ENCODE data around the gene ATP12A.

The ATP12A gene

DNA sequence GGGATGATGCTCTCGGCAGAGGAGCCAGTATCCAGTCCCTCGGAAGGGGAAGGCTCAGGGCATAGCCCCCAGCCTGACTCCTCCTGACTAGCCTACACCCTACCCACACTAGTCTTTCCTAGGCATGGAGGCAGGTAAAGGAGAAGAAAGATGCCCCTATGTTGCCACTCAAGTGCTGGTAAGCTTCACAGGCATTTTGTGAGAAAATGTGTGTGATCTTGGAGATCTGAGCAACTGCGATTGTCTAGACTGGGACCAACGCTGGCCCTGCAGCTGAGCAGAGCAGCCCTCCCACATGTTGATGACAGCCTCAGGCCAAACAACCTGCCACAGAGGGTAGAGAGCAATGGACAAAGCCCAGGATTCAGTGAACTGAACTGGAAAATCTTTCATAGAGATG lies 11.7 kb upstream of the ATP12A start:
- no peak for DNase-seq (ENCODE audit: low spot score)
- no peak overlapping the region for H3K4me2 ChIP-seq (ENCODE audit: insufficient read depth, low read length, poor library complexity, severe bottlenecking)
- H3K27me3 ChIP-seq (ENCODE audit: control insufficient read depth in 3 of 3, insufficient read depth in 3 of 3, low read depth in 1 of 3, low read length in 3 of 3) = peaks cover 0 to 8% (median 0%) of the 10 kb centered on the region in 3 experiments
- no peak overlapping the region for H4K8ac ChIP-seq (ENCODE audit: low read depth, low read length)
- no peak overlapping the region for H2BK15ac ChIP-seq (ENCODE audit: low read length)
- peak overlapping the region; percentile 51 for H2AK5ac ChIP-seq (ENCODE audit: low read depth, low read length)
- no peak overlapping the region for H3K18ac ChIP-seq (ENCODE audit: low read length)
- no peak overlapping the region for H2BK12ac ChIP-seq (ENCODE audit: low read length)
- H3K9me3 ChIP-seq (replicated peaks in 1 of 2; ENCODE audit: control insufficient read depth in 2 of 2, insufficient read depth in 1 of 2, low read depth in 1 of 2, low read length in 2 of 2) = peaks cover 0 to 2% of the 10 kb centered on the region in 2 donors
- H3K4me1 ChIP-seq (ENCODE audit: control insufficient read depth in 2 of 2, insufficient read depth in 1 of 2, low read depth in 1 of 2, low read length in 2 of 2) = peaks cover 0 to 4% of the 10 kb centered on the region in 2 donors
- H2AFZ ChIP-seq (ENCODE audit: low read length) = no peak overlapping the region
- no peak overlapping the region for H3K4ac ChIP-seq (ENCODE audit: low read length)
- H3K27ac ChIP-seq (replicated peaks; ENCODE audit: low read length) = no peak overlapping the region
- WGBS, 2 donors (ENCODE audit: extremely low coverage in 2 of 2, insufficient read length in 2 of 2, insufficient replicate concordance in 1 of 2) = no CpG with 5 or more reads among the region's 4 CpGs
- H3K4me3 ChIP-seq (ENCODE audit: low read length in 2 of 2) = no peak overlapping the region
- H3K79me1 ChIP-seq (ENCODE audit: low read depth, low read length) = no peaks in the 10 kb centered on the region
- no peak overlapping the region for H2BK5ac ChIP-seq (ENCODE audit: low read length)
- no peak overlapping the region for H3K23ac ChIP-seq (ENCODE audit: low read depth, low read length, poor library complexity)
- H3K9ac ChIP-seq (ENCODE audit: low read depth, low read length, poor library complexity) = no peak overlapping the region
- H4K91ac ChIP-seq (ENCODE audit: low read depth, low read length, poor library complexity) = no peak overlapping the region
- H3K14ac ChIP-seq (ENCODE audit: low read length) = no peak overlapping the region
- H2BK120ac ChIP-seq (ENCODE audit: low read depth, low read length) = no peak overlapping the region
- H3K36me3 ChIP-seq (replicated peaks in 1 of 2; ENCODE audit: control insufficient read depth in 2 of 2, insufficient read depth in 2 of 2, low read length in 2 of 2) = no peaks in the 10 kb centered on the region

DNA sequence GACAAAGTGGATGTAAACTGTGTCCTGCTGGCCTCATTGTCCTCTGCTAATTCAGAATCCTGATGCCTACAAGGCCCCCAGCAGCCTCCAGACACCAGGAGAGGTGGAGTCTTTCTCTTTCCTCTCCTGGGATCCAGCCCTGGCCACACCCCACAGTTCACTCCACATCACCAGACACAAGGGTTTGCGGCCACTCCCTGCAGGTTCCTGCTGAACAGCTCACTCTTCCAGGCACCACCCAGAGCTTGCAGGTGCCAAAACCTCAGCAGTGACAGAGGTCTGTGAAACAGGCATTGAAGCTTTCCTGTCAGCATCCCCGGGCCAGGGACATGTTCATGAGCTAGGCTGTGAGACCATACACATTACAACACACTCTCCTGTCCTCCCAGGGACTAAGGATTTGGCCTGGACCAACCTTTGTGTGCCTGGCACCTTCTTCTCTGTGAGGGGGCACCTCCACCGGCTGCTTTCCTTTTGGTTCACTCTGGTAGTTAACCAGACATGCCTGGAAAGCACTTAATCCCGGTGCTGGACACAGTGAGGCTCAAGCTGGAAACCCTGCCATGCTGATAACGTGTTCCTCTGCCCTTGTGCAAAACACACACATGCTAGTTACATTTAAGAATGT lies 11.1 kb upstream of the ATP12A start:
- H3K23ac ChIP-seq (ENCODE audit: low read depth, low read length, poor library complexity) = no peak overlapping the region

GRCh38 chr13:24670174-24670573 lies 10.0 kb upstream of the ATP12A start:
- Histone ChIP-seq H2BK5ac (ENCODE audit: low read length) (no peak overlapping the region), H3K4ac (ENCODE audit: low read length) (no peak overlapping the region), H2BK120ac (ENCODE audit: low read depth, low read length) (no peak overlapping the region), H2AFZ (ENCODE audit: low read length) (no peak overlapping the region), H4K8ac (ENCODE audit: low read depth, low read length) (no peak overlapping the region), H3K14ac (ENCODE audit: low read length) (no peak overlapping the region), H3K9me3 (replicated peaks in 1 of 2; ENCODE audit: control insufficient read depth in 2 of 2, insufficient read depth in 1 of 2, low read depth in 1 of 2, low read length in 2 of 2) (no peaks in the 10 kb centered on the region), H3K9ac (ENCODE audit: low read depth, low read length, poor library complexity) (no peak overlapping the region), H2BK12ac (ENCODE audit: low read length) (no peak overlapping the region), H3K4me3 (ENCODE audit: low read length in 2 of 2) (no peak overlapping the region), H3K79me1 (ENCODE audit: low read depth, low read length) (no peaks in the 10 kb centered on the region), H3K27me3 (ENCODE audit: control insufficient read depth in 3 of 3, insufficient read depth in 3 of 3, low read depth in 1 of 3, low read length in 3 of 3) (peaks cover 0 to 11% (median 0%) of the 10 kb centered on the region in 3 experiments), H2AK5ac (ENCODE audit: low read depth, low read length) (no peak overlapping the region), H3K18ac (ENCODE audit: low read length) (no peak overlapping the region), H3K36me3 (replicated peaks in 1 of 2; ENCODE audit: control insufficient read depth in 2 of 2, insufficient read depth in 2 of 2, low read length in 2 of 2) (no peaks in the 10 kb centered on the region), H3K4me2 (ENCODE audit: insufficient read depth, low read length, poor library complexity, severe bottlenecking) (no peak overlapping the region), H3K4me1 (ENCODE audit: control insufficient read depth in 2 of 2, insufficient read depth in 1 of 2, low read depth in 1 of 2, low read length in 2 of 2) (peaks cover 0 to 4% of the 10 kb centered on the region in 2 donors), H2BK15ac (ENCODE audit: low read length) (no peak overlapping the region), H4K91ac (ENCODE audit: low read depth, low read length, poor library complexity) (no peak overlapping the region), H3K23ac (ENCODE audit: low read depth, low read length, poor library complexity) (no peak overlapping the region), H3K27ac (replicated peaks; ENCODE audit: low read length) (no peak overlapping the region)
- no peak for DNase-seq (ENCODE audit: low spot score)
- WGBS, 2 donors (ENCODE audit: extremely low coverage in 2 of 2, insufficient read length in 2 of 2, insufficient replicate concordance in 1 of 2) = no CpG with 5 or more reads among the region's 7 CpGs

More for the DNA sequence above, 11.1 kb upstream of the ATP12A start:
- peak overlapping the region; percentile 10 for H3K14ac ChIP-seq (ENCODE audit: low read length)
- no peak overlapping the region for H2BK12ac ChIP-seq (ENCODE audit: low read length)
- H3K36me3 ChIP-seq (replicated peaks in 1 of 2; ENCODE audit: control insufficient read depth in 2 of 2, insufficient read depth in 2 of 2, low read length in 2 of 2) = no peaks in the 10 kb centered on the region
- DNase-seq (ENCODE audit: low spot score) = no peak
- H4K91ac ChIP-seq (ENCODE audit: low read depth, low read length, poor library complexity) = no peak overlapping the region
- H3K9ac ChIP-seq (ENCODE audit: low read depth, low read length, poor library complexity) = no peak overlapping the region
- peaks cover 0 to 2% of the 10 kb centered on the region in 2 donors for H3K9me3 ChIP-seq (replicated peaks in 1 of 2; ENCODE audit: control insufficient read depth in 2 of 2, insufficient read depth in 1 of 2, low read depth in 1 of 2, low read length in 2 of 2)
- no peak overlapping the region for H3K18ac ChIP-seq (ENCODE audit: low read length)
- peaks cover 0 to 11% (median 0%) of the 10 kb centered on the region in 3 experiments for H3K27me3 ChIP-seq (ENCODE audit: control insufficient read depth in 3 of 3, insufficient read depth in 3 of 3, low read depth in 1 of 3, low read length in 3 of 3)
- no peak overlapping the region for H2BK15ac ChIP-seq (ENCODE audit: low read length)
- H3K4me2 ChIP-seq (ENCODE audit: insufficient read depth, low read length, poor library complexity, severe bottlenecking) = no peak overlapping the region
- no CpG with 5 or more reads among the region's 5 CpGs for WGBS, 2 donors (ENCODE audit: extremely low coverage in 2 of 2, insufficient read length in 2 of 2, insufficient replicate concordance in 1 of 2)
- H2AK5ac ChIP-seq (ENCODE audit: low read depth, low read length) = no peak overlapping the region
- no peak overlapping the region for H2BK120ac ChIP-seq (ENCODE audit: low read depth, low read length)
- peaks cover 0 to 4% of the 10 kb centered on the region in 2 donors for H3K4me1 ChIP-seq (ENCODE audit: control insufficient read depth in 2 of 2, insufficient read depth in 1 of 2, low read depth in 1 of 2, low read length in 2 of 2)
- H3K79me1 ChIP-seq (ENCODE audit: low read depth, low read length) = no peaks in the 10 kb centered on the region
- no peak overlapping the region for H2BK5ac ChIP-seq (ENCODE audit: low read length)
- no peak overlapping the region for H2AFZ ChIP-seq (ENCODE audit: low read length)
- H3K27ac ChIP-seq (replicated peaks; ENCODE audit: low read length) = no peak overlapping the region
- H4K8ac ChIP-seq (ENCODE audit: low read depth, low read length) = no peak overlapping the region
- no peak overlapping the region for H3K4me3 ChIP-seq (ENCODE audit: low read length in 2 of 2)
- no peak overlapping the region for H3K4ac ChIP-seq (ENCODE audit: low read length)

- Histone ChIP-seq H2BK120ac (ENCODE audit: low read depth, low read length) (no peak overlapping the region), H3K23ac (ENCODE audit: low read depth, low read length, poor library complexity) (no peak overlapping the region), H2BK15ac (ENCODE audit: low read length) (no peak overlapping the region), H2BK5ac (ENCODE audit: low read length) (no peak overlapping the region), H3K79me1 (ENCODE audit: low read depth, low read length) (no peaks in the 10 kb centered on the region), H3K14ac (ENCODE audit: low read length) (no peak overlapping the region), H3K9me3 (replicated peaks in 1 of 2; ENCODE audit: control insufficient read depth in 2 of 2, insufficient read depth in 1 of 2, low read depth in 1 of 2, low read length in 2 of 2) (no peaks in the 10 kb centered on the region), H2AFZ (ENCODE audit: low read length) (peak overlapping the region; percentile 45), H3K4me2 (ENCODE audit: insufficient read depth, low read length, poor library complexity, severe bottlenecking) (no peak overlapping the region), H4K91ac (ENCODE audit: low read depth, low read length, poor library complexity) (no peak overlapping the region), H2AK5ac (ENCODE audit: low read depth, low read length) (no peak overlapping the region), H3K4me1 (ENCODE audit: control insufficient read depth in 2 of 2, insufficient read depth in 1 of 2, low read depth in 1 of 2, low read length in 2 of 2) (peaks cover 0 to 4% of the 10 kb centered on the region in 2 donors), H4K8ac (ENCODE audit: low read depth, low read length) (no peak overlapping the region), H3K4ac (ENCODE audit: low read length) (no peak overlapping the region), H3K18ac (ENCODE audit: low read length) (no peak overlapping the region), H3K4me3 (ENCODE audit: low read length in 2 of 2) (no peak overlapping the region), H2BK12ac (ENCODE audit: low read length) (no peak overlapping the region), H3K36me3 (replicated peaks in 1 of 2; ENCODE audit: control insufficient read depth in 2 of 2, insufficient read depth in 2 of 2, low read length in 2 of 2) (no peaks in the 10 kb centered on the region), H3K27ac (replicated peaks; ENCODE audit: low read length) (no peak overlapping the region), H3K27me3 (ENCODE audit: control insufficient read depth in 3 of 3, insufficient read depth in 3 of 3, low read depth in 1 of 3, low read length in 3 of 3) (peaks cover 0 to 19% (median 0%) of the 10 kb centered on the region in 3 experiments), H3K9ac (ENCODE audit: low read depth, low read length, poor library complexity) (no peak overlapping the region)
- WGBS, 2 donors (ENCODE audit: extremely low coverage in 2 of 2, insufficient read length in 2 of 2, insufficient replicate concordance in 1 of 2) = no CpG with 5 or more reads among the region's 6 CpGs
- DNase-seq (ENCODE audit: low spot score) = peak; percentile 45
Observed at GRCh38 chr13:24670961-24671381, 9.2 kb upstream of the ATP12A start.
